A549 treated with DMSO at 1 μM for 4 hours (cell line): ENCODE results near the gene PHF13. TPM values are rescaled to one million over a fixed set of nuclear protein-coding genes. Genes with fewer than 3 reads are reported as not detected.

Experiments
- total RNA-seq: library from RNA; stranded (reverse); fragments of 200-300 nt; extraction: Qiagen RNA extraction; gene quantifications from 5 replicates; pipeline ENCODE4 v1.2.3, GENCODE V29; 2022; ENCODE audit warnings: low read depth

Gene PHF13
- total RNA-seq, result 8.4 to 11.6 TPM (median 10.4 TPM) in 5 replicates

DNA sequence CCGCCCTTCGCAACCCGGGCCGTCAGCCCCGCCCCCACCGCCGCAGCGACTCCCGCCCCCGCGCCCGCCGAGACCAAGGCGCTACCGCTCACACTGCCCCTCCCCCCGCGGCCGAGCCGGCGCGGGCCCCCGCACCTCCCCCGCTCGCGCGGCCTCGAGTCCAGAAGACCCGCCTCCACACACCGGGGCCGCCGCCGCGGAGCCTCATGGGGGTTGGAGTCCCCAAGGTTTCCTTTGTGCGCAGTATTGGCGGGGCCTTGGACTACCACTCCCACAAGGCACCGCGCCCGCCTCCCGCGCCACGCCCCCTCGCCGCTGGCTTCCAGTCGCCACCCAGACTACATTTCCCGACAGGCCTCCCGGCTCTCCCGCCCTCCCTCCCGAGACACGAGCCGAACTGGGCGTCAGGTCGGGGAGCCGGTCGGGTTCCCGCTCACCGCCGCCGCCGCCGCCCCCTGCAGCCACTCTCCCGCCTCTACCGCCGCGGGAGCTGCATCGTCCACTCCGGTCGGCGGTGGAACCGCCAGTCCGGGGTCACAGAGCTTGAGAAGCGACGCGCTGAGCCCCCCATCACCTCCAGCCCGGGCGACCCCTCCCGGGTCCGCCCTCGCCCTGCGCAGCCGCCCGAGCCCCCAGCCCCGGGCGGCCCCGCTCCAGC lies at the start of gene PHF13:
Gene PHF13 (plus strand): TSS at position 371 of the 658 bp plus-strand sequence. CDS start 336 bp downstream, outside the sequence.

DNA sequence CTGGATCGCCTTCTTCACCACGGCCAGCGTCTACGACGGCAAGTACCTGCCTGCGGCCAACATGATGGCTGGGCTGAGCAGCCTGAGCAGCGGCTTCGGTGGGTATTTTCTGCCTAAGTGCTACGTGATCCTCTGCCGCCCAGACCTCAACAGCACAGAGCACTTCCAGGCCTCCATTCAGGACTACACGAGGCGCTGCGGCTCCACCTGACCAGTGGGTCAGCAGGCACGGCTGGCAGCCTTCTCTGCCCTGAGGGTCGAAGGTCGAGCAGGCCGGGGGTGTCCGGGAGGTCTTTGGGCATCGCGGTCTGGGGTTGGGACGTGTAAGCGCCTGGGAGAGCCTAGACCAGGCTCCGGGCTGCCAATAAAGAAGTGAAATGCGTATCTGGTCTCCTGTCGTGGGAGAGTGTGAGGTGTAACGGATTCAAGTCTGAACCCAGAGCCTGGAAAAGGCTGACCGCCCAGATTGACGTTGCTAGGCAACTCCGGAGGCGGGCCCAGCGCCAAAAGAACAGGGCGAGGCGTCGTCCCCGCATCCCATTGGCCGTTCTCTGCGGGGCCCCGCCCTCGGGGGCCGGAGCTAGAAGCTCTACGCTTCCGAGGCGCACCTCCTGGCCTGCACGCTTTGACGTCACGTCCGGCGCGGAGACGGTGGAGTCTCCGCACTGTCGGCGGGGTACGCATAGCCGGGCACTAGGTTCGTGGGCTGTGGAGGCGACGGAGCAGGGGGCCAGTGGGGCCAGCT lies 34.0 kb upstream of the PHF13 start, which contains the start of gene ZBTB48:
Gene ZBTB48 (plus strand): TSS at position 621 of the 745 bp plus-strand sequence. CDS start 616 bp downstream, outside the sequence.

DNA sequence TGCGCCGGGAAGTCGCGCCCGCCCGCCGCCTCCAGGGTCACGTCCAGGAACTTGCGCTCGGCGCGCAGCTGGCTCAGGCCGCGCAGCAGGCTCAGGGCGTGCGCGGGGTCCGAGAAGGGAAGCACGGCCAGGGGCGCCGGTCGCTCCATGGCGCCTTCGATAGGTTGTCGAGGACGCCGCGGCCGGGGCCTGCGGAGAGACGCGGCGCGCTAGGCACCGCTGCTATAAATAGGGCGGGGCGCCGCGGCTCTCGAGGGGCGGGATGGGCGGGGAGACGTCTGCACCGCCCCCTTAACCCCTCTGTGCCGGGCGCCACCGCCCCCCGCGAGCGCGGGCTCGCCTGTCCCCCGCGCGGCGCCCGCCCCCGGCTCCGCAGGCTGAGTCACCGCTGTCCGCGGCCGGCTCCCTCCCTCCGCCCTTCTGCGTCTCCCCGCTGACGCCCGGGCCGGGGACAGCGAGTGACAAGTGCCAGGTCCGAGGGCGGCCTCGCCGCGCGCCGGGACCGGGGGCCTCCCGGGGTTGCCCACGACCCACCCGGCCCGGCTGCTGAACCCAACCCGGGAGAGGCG lies 10.8 kb upstream of the PHF13 start, which contains the start of gene KLHL21:
Gene KLHL21 (minus strand): TSS at position 201 of the 569 bp plus-strand sequence. CDS start 52 bp downstream, at position 149.

DNA sequence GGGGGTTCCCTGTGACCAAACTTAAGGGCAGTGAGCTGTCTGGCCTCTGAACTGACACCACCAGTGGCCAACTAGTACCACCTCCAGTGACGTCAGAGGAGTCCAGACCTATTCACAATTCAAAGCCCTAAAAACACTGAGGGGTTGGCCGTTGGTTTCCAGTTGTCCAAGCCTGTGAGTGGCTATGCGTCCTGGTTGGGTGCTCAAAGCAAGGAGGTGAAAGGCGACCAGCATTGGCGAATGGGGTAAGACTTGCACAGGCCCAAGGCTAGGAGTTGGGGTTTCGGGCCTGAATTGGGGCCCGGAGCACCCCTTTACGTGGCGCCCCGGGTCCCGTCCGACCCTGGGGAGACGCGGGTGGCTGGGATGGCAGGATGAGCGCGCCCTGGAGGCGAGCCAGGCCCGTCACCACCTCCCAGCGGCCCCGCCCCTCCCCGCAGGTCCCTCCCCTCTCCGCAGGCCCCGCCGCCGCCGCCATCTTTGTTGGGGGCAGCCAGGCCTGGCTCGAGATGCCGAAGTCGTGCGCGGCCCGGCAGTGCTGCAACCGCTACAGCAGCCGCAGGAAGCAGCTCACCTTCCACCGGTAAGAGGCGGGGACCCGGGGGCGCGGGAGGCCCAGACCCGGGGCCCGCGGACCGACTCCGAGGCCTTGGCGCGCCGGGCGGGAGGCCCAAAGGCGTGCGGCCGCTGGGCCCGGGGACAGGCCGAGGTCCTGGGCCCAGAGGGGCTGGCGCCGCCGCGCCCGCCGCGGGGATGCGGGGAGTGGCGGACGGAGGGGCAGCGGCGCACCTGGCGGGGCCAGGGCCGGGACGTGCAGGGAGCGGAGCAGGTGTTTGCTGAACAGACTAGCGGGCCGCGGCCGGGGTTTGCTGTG lies 11.4 kb downstream of the PHF13 start, which contains the start of gene THAP3:
Gene THAP3 (plus strand): TSS at position 159 of the 874 bp plus-strand sequence. CDS start 351 bp downstream, at position 510.

Other genes with a start within 250 kb of the PHF13 start
- 56.2 to 75.5 TPM (median 71.0 TPM) in 5 replicates for gene ACOT7, start 220.0 kb upstream of the PHF13 start, total RNA-seq
- gene HES2, start 193.8 kb upstream of the PHF13 start, total RNA-seq, result 2.1 to 4.3 TPM (median 3.1 TPM) in 5 replicates
- 0.37 to 0.79 TPM (median 0.58 TPM) in 4 of 5 replicates, not detected in the other for gene ESPN, start 189.0 kb upstream of the PHF13 start, total RNA-seq
- 2.9 to 3.9 TPM (median 3.7 TPM) in 5 replicates for gene TNFRSF25, start 147.6 kb upstream of the PHF13 start, total RNA-seq
- gene PLEKHG5, start 122.1 kb upstream of the PHF13 start, total RNA-seq, result 2.4 to 4.1 TPM (median 3.9 TPM) in 5 replicates
- 3.8 to 6.0 TPM (median 5.4 TPM) in 5 replicates for gene NOL9, start 59.2 kb upstream of the PHF13 start, total RNA-seq
- not detected in 5 replicates for gene TAS1R1, start 58.4 kb upstream of the PHF13 start, total RNA-seq
- gene ZBTB48, start 33.7 kb upstream of the PHF13 start, total RNA-seq, result 12.2 to 16.4 TPM (median 13.7 TPM) in 5 replicates
- 25.1 to 37.1 TPM (median 27.9 TPM) in 5 replicates for gene KLHL21, start 10.9 kb upstream of the PHF13 start, total RNA-seq
- 14.5 to 19.5 TPM (median 19.1 TPM) in 5 replicates for gene THAP3, start 11.1 kb downstream of the PHF13 start, total RNA-seq
- gene DNAJC11, start 88.1 kb downstream of the PHF13 start, total RNA-seq, result 34.9 to 38.2 TPM (median 36.8 TPM) in 5 replicates
- 63.7 to 75.6 TPM (median 69.4 TPM) in 5 replicates for gene CAMTA1, start 171.7 kb downstream of the PHF13 start, total RNA-seq